ENCODE results near the gene SLC26A8.

DNA sequence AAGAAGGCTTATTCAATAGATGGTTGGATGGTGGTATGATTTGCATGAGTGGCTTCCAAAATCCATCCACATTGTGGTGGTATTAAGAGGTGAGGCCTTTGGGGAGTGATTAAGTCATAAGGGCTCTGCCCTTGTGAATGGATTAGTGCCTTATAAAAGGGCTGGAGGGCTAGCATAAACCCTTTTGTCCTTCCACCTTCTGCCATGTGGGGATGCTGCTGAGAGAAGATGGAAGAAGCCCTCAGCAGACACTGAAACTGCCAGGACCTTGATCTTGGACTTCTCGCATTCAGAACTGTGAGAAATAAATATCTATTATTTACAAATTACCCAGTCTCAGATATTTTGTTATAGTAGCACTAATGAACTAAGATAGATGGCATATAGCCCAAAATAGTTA is 75.7 kb downstream of the SLC26A8 start:
- TF ChIP-seq, protein P1, sequence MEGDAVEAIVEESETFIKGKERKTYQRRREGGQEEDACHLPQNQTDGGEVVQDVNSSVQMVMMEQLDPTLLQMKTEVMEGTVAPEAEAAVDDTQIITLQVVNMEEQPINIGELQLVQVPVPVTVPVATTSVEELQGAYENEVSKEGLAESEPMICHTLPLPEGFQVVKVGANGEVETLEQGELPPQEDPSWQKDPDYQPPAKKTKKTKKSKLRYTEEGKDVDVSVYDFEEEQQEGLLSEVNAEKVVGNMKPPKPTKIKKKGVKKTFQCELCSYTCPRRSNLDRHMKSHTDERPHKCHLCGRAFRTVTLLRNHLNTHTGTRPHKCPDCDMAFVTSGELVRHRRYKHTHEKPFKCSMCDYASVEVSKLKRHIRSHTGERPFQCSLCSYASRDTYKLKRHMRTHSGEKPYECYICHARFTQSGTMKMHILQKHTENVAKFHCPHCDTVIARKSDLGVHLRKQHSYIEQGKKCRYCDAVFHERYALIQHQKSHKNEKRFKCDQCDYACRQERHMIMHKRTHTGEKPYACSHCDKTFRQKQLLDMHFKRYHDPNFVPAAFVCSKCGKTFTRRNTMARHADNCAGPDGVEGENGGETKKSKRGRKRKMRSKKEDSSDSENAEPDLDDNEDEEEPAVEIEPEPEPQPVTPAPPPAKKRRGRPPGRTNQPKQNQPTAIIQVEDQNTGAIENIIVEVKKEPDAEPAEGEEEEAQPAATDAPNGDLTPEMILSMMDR (IDR thresholded peaks at IDR 0.05), result no peak
- no peak for TF ChIP-seq POLR2A (IDR thresholded peaks at IDR 0.05)
